ENCODE measurements around the gene ST8SIA4. TPM values are rescaled to one million over a fixed set of nuclear protein-coding genes. Genes with fewer than 3 reads are reported as not detected.

ST8SIA4 gene
- total and polyA plus RNA-seq, 2 donors (not counting 3 experiments of a cell fraction or from before 2014, with no cell fraction given), result 4.5 to 25.0 TPM

- ChIA-PET POLR2A (no interaction called here), CTCF (no interaction called here)
- no peaks in the 10 kb centered on the region for H3K4me1 ChIP-seq (ENCODE audit: control insufficient read depth, extremely low read depth, insufficient read depth, low read length)
- dilution Hi-C loops (cut with MboI; ENCODE audit: extremely low pct_ligation_motif_present, low sequenced_read_pairs), result no loop called here
- H3K79me2 ChIP-seq (ENCODE audit: control insufficient read depth, insufficient read depth, low read length), result no peaks in the 10 kb centered on the region
- DNase-seq (ENCODE audit: low read depth, low spot score), result no peak
- no peaks in the 10 kb centered on the region for H3K36me3 ChIP-seq (ENCODE audit: control insufficient read depth in 2 of 2, extremely low read depth in 1 of 2, insufficient read depth in 2 of 2, low read length in 2 of 2)
- no peak overlapping the region for H3K4me2 ChIP-seq (ENCODE audit: insufficient read depth, low read length)
- BruUV-seq (replicated peaks), result no TSS peak
- FAIRE-seq, result no peak
- no peak for TF ChIP-seq MAX (IDR thresholded peaks at IDR 0.05; ENCODE audit: insufficient read depth, insufficient read length)
- no peak for TF ChIP-seq EZH2 (IDR thresholded peaks at IDR 0.05; ENCODE audit: borderline replicate concordance, low read depth, low read length, severe bottlenecking)
- no peaks in the 10 kb centered on the region for H3K9me1 ChIP-seq (replicated peaks; ENCODE audit: control insufficient read depth, extremely low read depth, insufficient read depth, low read length)
- intact Hi-C loops (cut with micrococcal nuclease), result no loop called here
- H3K4me3 ChIP-seq (replicated peaks in 1 of 3; ENCODE audit: insufficient read depth in 1 of 3, low read depth in 1 of 3, low read length in 3 of 3), result no peak overlapping the region
- H4K20me1 ChIP-seq (replicated peaks; ENCODE audit: control insufficient read depth, extremely low read depth, insufficient read depth, low read length), result no peaks in the 10 kb centered on the region
- H3K27me3 ChIP-seq (ENCODE audit: control insufficient read depth in 2 of 2, insufficient read depth in 2 of 2, low read length in 2 of 2), result no peaks in the 10 kb centered on the region
- H3K9me3 ChIP-seq (replicated peaks; ENCODE audit: control insufficient read depth, insufficient read depth, low read length), result no peaks in the 10 kb centered on the region
- H3K9ac ChIP-seq (replicated peaks; ENCODE audit: extremely low read depth, insufficient read depth, low read length), result no peak overlapping the region
- H2AFZ ChIP-seq (ENCODE audit: low read depth, low read length), result no peak overlapping the region
- H3K27ac ChIP-seq (ENCODE audit: insufficient read depth, low read depth, low read length), result no peak overlapping the region
These were observed 36.0 kb downstream of the ST8SIA4 start for GRCh38 chr5:100867039-100867562.

- CTCF ChIA-PET, result no interaction called here
- no peak for FAIRE-seq
- no peaks in the 10 kb centered on the region for H3K4me1 ChIP-seq (ENCODE audit: control insufficient read depth, extremely low read depth, insufficient read depth, low read length)
- no peaks in the 10 kb centered on the region for H4K20me1 ChIP-seq (replicated peaks; ENCODE audit: control insufficient read depth, extremely low read depth, insufficient read depth, low read length)
- H3K4me3 ChIP-seq (replicated peaks in 1 of 3; ENCODE audit: insufficient read depth in 1 of 3, low read depth in 1 of 3, low read length in 3 of 3), result no peak overlapping the region
- no TSS peak for BruUV-seq (replicated peaks)
- intact Hi-C loops (cut with micrococcal nuclease) (no loop called here), dilution Hi-C loops (cut with MboI; ENCODE audit: extremely low pct_ligation_motif_present, low sequenced_read_pairs) (no loop called here)
- H3K36me3 ChIP-seq (ENCODE audit: control insufficient read depth in 2 of 2, extremely low read depth in 1 of 2, insufficient read depth in 2 of 2, low read length in 2 of 2), result no peaks in the 10 kb centered on the region
- no peak overlapping the region for H3K4me2 ChIP-seq (ENCODE audit: insufficient read depth, low read length)
- H3K79me2 ChIP-seq (ENCODE audit: control insufficient read depth, insufficient read depth, low read length), result no peaks in the 10 kb centered on the region
- no peaks in the 10 kb centered on the region for H3K27me3 ChIP-seq (ENCODE audit: control insufficient read depth in 2 of 2, insufficient read depth in 2 of 2, low read length in 2 of 2)
- no peaks in the 10 kb centered on the region for H3K9me1 ChIP-seq (replicated peaks; ENCODE audit: control insufficient read depth, extremely low read depth, insufficient read depth, low read length)
- no peaks in the 10 kb centered on the region for H3K9me3 ChIP-seq (replicated peaks; ENCODE audit: control insufficient read depth, insufficient read depth, low read length)
- H3K9ac ChIP-seq (replicated peaks; ENCODE audit: extremely low read depth, insufficient read depth, low read length), result no peak overlapping the region
- POLR2A ChIA-PET, result no interaction called here
- no peak for DNase-seq (ENCODE audit: low read depth, low spot score)
- no peak overlapping the region for H3K27ac ChIP-seq (ENCODE audit: insufficient read depth, low read depth, low read length)
- TF ChIP-seq EZH2 (IDR thresholded peaks at IDR 0.05; ENCODE audit: borderline replicate concordance, low read depth, low read length, severe bottlenecking) (no peak), JUN (IDR thresholded peaks at IDR 0.05; ENCODE audit: borderline replicate concordance, insufficient read depth, insufficient read length, low read depth) (no peak), MAX (IDR thresholded peaks at IDR 0.05; ENCODE audit: insufficient read depth, insufficient read length) (no peak), FOS (IDR thresholded peaks at IDR 0.05; ENCODE audit: borderline replicate concordance, insufficient read depth, low read length) (no peak)
- H2AFZ ChIP-seq (ENCODE audit: low read depth, low read length), result no peak overlapping the region
These were observed 38.2 kb downstream of the ST8SIA4 start for GRCh38 chr5:100864931-100865330.

Data from endothelial cell of umbilical vein (primary cell).